SK-N-SH (cell line): ENCODE measurements around the gene CNP. TPM values are rescaled to one million over a fixed set of nuclear protein-coding genes. Genes with fewer than 3 reads are reported as not detected.
A peak's percentile ranks its signal among the peaks of the same experiment; 100 is the strongest.

Experiments
- CTCF ChIA-PET: fragments of 300-600, 350-600 bp; formaldehyde crosslinking; extraction: SDS; loops from one replicate; lab custom pipeline; 2021; lab: Yijun Ruan, JAX
- POLR2A ChIA-PET: fragments of 350-600 bp; sonication (Branson Sonifier 250); formaldehyde crosslinking; extraction: SDS; loops from one replicate; lab custom pipeline; 2020; ENCODE audit warnings: antibody characterized with exemption, inconsistent platforms; lab: Yijun Ruan, JAX
- DNase-seq: peaks from one replicate; pipeline ENCODE4 v3.0.0; 2012
- H2AFZ ChIP-seq: fragments of 200-600 bp; sonication (generic); 2 replicates; pipeline ENCODE4 v1.8.1; 2016; ENCODE audit warnings: antibody characterized with exemption, mild to moderate bottlenecking, low read depth
- H3F3A ChIP-seq: fragments of 200-600 bp; sonication (generic); replicated peaks from 2 replicates; pipeline ENCODE3; 2016; ENCODE audit warnings: antibody characterized with exemption, mild to moderate bottlenecking; ENCODE audit not compliant: insufficient read depth
- H3K27ac ChIP-seq, 2 experiments: fragments of 200-500 bp in 1 of 2; fragments of 200-600 bp in 1 of 2; sonication (Bioruptor generic) in 1 of 2; sonication (generic), shearing (Covaris generic) in 1 of 2; 2 replicates each; pipeline versions ENCODE4 v1.5.1 to v1.6.1; 2014 to 2016; ENCODE audit warnings: low read depth in 2 of 2, inconsistent platforms in 1 of 2, low read length in 1 of 2, mild to moderate bottlenecking in 1 of 2, mixed read lengths in 1 of 2
- H3K27me3 ChIP-seq: fragments of 200-600 bp; sonication (generic), shearing (Covaris generic); 2 replicates; pipeline ENCODE4 v1.6.1; 2016; ENCODE audit warnings: mixed run types; ENCODE audit not compliant: insufficient read depth
- H3K36me3 ChIP-seq, 2 experiments: fragments of 200-500 bp in 1 of 2; fragments of 200-600 bp in 1 of 2; sonication (Bioruptor generic) in 1 of 2; sonication (generic) in 1 of 2; replicated peaks in 1 of 2; 2 replicates each; pipeline versions ENCODE3 to v1.5.1; 2014 to 2016; ENCODE audit warnings: low read length in 1 of 2, mild to moderate bottlenecking in 1 of 2; ENCODE audit not compliant: insufficient read depth in 2 of 2, control insufficient read depth in 1 of 2
- H3K4me1 ChIP-seq, 2 experiments: fragments of 200-500 bp in 1 of 2; fragments of 200-600 bp in 1 of 2; sonication (Bioruptor generic) in 1 of 2; sonication (generic), shearing (Covaris generic) in 1 of 2; 2 replicates each; pipeline versions ENCODE4 v1.5.1 to v1.6.1; 2014 to 2016; ENCODE audit warnings: low read depth in 1 of 2, low read length in 1 of 2, mixed run types in 1 of 2; ENCODE audit not compliant: insufficient read depth in 2 of 2, control insufficient read depth in 1 of 2
- H3K4me2 ChIP-seq: fragments of 200-600 bp; sonication (generic), shearing (Covaris generic); 2 replicates; pipeline ENCODE4 v1.6.1; 2017; ENCODE audit warnings: mixed run types
- H3K4me3 ChIP-seq, 2 experiments: fragments of 200-500 bp in 1 of 2; fragments of 200-600 bp in 1 of 2; sonication (Bioruptor generic) in 1 of 2; sonication (generic), shearing (Covaris generic) in 1 of 2; 2 replicates each; pipeline versions ENCODE4 v1.5.1 to v1.8.1; 2014 to 2016; ENCODE audit warnings: low read depth in 2 of 2, inconsistent platforms in 1 of 2, low read length in 1 of 2, mild to moderate bottlenecking in 1 of 2, mixed read lengths in 1 of 2, moderate library complexity in 1 of 2
- H3K79me2 ChIP-seq: fragments of 200-600 bp; sonication (generic); 2 replicates; pipeline ENCODE4 v1.8.1; 2017; ENCODE audit warnings: mild to moderate bottlenecking; ENCODE audit not compliant: insufficient read depth
- H3K9ac ChIP-seq: fragments of 200-600 bp; sonication (generic); 2 replicates; pipeline ENCODE4 v1.6.1; 2017; ENCODE audit warnings: mixed run types
- H3K9me2 ChIP-seq: fragments of 200-600 bp; sonication (generic); 2 replicates; pipeline ENCODE4 v1.6.1; 2017; ENCODE audit warnings: mixed run types
- H3K9me3 ChIP-seq: fragments of 200-600 bp; sonication (generic); 2 replicates; pipeline ENCODE4 v1.6.1; 2017; ENCODE audit warnings: mixed run types, mild to moderate bottlenecking, moderate library complexity
- H4K20me1 ChIP-seq: fragments of 200-600 bp; sonication (generic); 2 replicates; pipeline ENCODE4 v1.6.1; 2017; ENCODE audit warnings: mild to moderate bottlenecking, mixed run types; ENCODE audit not compliant: insufficient read depth
- CHD2 ChIP-seq: fragments of 150-350 bp; IDR thresholded peaks from 2 replicates; pipeline ENCODE4 v1.6.1; 2018; ENCODE audit warnings: low read length; ENCODE audit not compliant: partially characterized antibody
- MXI1 ChIP-seq: IDR thresholded peaks from 2 replicates; pipeline ENCODE4 v1.6.1; 2012; ENCODE audit warnings: mild to moderate bottlenecking, low read depth, low read length, improper control_type of control experiment
- NFIC ChIP-seq: IDR thresholded peaks from 2 replicates; pipeline ENCODE4 v1.4.0; 2012; ENCODE audit warnings: borderline replicate concordance
- POLR2AphosphoS5 ChIP-seq: IDR thresholded peaks from 2 replicates; pipeline ENCODE4 v1.6.1; 2012; ENCODE audit warnings: low read depth, low read length
- SIN3A ChIP-seq: IDR thresholded peaks from 2 replicates; pipeline ENCODE4 v1.6.1; 2012; ENCODE audit warnings: low read depth, mild to moderate bottlenecking, low read length, moderate library complexity, borderline replicate concordance
- TAF1 ChIP-seq: IDR thresholded peaks from 2 replicates; pipeline ENCODE4 v1.6.1; 2012; ENCODE audit warnings: low read depth, mild to moderate bottlenecking, low read length, moderate library complexity, borderline replicate concordance
- WGBS: methylation state at CpG from one replicate; pipeline ENCODE4 v1.1.6; 2017; ENCODE audit warnings: low lambda C conversion rate; 5-methylcytosine and 5-hydroxymethylcytosine counted together
- polyA plus RNA-seq, 3 experiments: library from polyadenylated mRNA; depleted of rRNA; stranded (reverse); fragments of >200 nt; gene quantifications; 2 replicates each; pipeline ENCODE4 v1.2.3, GENCODE V29; 2012
- TF ChIP-seq, protein P1 (sequence below): IDR thresholded peaks from 2 replicates; pipeline ENCODE4 v1.6.1; 2012; ENCODE audit warnings: mild to moderate bottlenecking, low read depth, low read length, moderate library complexity
- TF ChIP-seq, protein P2 (sequence below): IDR thresholded peaks from 2 replicates; pipeline ENCODE4 v1.4.0; 2012; ENCODE audit warnings: low read depth, borderline replicate concordance
- TF ChIP-seq, protein P3 (sequence below): fragments of 200-600 bp; sonication (generic); IDR thresholded peaks from 2 replicates; pipeline ENCODE4 v1.6.1; 2017; ENCODE audit warnings: antibody characterized with exemption, mild to moderate bottlenecking, moderate library complexity

The CNP gene
- polyA plus RNA-seq, 1 of the 3 experiments (the other 2 are of a cell fraction), result 54.8 TPM

DNA sequence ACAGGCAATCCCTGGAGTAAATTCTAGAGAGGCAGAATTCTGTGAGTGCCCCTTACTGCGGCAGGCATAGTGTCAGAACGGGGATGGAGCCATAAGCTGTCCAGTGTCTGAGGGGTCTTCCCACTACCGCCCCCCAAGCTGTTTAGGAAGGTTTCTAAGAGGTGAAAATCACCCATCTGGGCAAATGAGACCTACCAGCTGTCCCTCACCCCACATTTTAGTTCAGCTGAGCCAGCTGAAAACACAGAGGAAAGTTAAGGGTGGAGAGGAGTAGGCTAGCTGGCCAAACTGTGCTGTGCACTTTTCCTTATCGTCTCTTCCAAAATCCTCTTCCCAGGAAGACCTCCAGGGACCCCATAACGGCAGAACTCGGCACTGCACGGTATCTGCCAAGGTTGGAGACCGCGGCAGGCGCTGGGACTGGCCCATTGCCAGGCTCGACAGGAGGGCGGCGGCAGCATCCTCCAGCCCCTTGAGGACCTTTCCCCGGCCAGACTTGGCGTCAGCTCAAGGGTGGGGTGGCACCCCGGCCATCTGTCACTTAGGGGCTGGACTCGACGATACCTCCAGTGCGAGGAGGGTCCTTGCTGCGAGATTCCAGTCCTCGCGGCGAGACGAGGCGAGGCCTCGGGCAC is 48.8 kb upstream of the CNP start:
- H3K36me3 ChIP-seq, result peaks cover 9 to 13% of the 10 kb centered on the region in 2 experiments

DNA sequence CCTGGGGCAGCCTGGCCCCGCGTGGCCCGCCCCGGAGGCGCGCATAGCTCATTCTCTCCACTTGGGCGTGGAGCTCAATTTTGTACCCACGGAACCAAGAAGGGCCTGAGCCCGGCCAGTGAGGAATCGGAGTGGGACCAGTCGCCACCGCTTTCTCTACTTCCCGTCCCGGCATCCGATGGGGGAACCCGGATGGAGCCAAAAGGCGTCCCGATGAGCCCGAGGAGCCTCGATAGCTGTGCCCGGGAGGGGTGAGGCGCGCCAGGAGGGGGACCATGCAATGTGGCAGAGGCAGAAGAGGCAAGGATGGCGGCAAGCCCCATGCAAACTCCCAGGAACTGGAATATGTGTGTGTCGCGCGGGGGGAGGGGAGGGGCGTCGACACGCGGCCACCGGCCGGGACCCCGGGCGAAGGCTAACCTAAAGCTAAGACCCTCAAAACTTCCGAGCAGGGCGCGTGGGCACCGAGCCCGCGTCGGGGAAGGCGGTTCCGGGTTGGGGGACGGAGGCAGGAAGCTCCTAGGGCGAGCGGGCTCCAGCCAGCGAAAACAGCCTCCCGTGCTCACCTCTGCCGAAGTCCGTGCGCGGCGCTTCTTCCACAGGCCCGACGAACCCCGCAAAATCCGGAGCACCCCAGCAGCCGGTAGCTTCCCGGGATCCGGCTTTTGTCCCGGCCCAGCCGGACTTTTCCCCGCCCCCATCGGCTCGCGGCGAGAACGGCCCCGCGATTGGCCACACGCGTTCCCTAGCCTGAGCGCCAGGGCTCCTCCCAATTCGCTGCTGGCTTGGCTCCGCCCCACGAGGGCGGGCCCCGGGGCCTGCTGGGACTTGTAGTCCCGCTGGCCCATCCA is 48.1 kb upstream of the CNP start, which contains the start of gene ACLY:
ACLY (minus strand) TSS at position 638 of the 851 bp plus-strand sequence. CDS start 5,078 bp downstream, outside the sequence.
- Histone ChIP-seq H4K20me1 (peaks cover 42% of the 10 kb centered on the region), H3K4me2 (peak within 1 kb of the TSS; percentile 89), H3F3A (peaks cover 10% of the 10 kb centered on the region)
- POLR2A ChIA-PET, result interaction anchor here (0.5 to 3.3 kb wide), 10 partner anchors 10 to 199 kb away, joined by 3 to 21 read pairs (median 4); partner anchors contain the start of genes DNAJC7, KLHL11 and ODAD4
- under 1% methylated on average over 24 of the region's 80 CpGs for WGBS
- TF ChIP-seq MXI1, result peak; percentile 48; the same call in 1 of the 2 replicates
- peak; percentile 75 for TF ChIP-seq TAF1
- peak; percentile 83 for TF ChIP-seq CHD2
- 0 out of 2 replicates have a peak, but pooled peaks have one; percentile 21 for TF ChIP-seq SIN3A
- TF ChIP-seq, protein P1, sequence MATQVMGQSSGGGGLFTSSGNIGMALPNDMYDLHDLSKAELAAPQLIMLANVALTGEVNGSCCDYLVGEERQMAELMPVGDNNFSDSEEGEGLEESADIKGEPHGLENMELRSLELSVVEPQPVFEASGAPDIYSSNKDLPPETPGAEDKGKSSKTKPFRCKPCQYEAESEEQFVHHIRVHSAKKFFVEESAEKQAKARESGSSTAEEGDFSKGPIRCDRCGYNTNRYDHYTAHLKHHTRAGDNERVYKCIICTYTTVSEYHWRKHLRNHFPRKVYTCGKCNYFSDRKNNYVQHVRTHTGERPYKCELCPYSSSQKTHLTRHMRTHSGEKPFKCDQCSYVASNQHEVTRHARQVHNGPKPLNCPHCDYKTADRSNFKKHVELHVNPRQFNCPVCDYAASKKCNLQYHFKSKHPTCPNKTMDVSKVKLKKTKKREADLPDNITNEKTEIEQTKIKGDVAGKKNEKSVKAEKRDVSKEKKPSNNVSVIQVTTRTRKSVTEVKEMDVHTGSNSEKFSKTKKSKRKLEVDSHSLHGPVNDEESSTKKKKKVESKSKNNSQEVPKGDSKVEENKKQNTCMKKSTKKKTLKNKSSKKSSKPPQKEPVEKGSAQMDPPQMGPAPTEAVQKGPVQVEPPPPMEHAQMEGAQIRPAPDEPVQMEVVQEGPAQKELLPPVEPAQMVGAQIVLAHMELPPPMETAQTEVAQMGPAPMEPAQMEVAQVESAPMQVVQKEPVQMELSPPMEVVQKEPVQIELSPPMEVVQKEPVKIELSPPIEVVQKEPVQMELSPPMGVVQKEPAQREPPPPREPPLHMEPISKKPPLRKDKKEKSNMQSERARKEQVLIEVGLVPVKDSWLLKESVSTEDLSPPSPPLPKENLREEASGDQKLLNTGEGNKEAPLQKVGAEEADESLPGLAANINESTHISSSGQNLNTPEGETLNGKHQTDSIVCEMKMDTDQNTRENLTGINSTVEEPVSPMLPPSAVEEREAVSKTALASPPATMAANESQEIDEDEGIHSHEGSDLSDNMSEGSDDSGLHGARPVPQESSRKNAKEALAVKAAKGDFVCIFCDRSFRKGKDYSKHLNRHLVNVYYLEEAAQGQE, result no peak
- TF ChIP-seq POLR2AphosphoS5, result peak; percentile 95
- TF ChIP-seq, protein P2, sequence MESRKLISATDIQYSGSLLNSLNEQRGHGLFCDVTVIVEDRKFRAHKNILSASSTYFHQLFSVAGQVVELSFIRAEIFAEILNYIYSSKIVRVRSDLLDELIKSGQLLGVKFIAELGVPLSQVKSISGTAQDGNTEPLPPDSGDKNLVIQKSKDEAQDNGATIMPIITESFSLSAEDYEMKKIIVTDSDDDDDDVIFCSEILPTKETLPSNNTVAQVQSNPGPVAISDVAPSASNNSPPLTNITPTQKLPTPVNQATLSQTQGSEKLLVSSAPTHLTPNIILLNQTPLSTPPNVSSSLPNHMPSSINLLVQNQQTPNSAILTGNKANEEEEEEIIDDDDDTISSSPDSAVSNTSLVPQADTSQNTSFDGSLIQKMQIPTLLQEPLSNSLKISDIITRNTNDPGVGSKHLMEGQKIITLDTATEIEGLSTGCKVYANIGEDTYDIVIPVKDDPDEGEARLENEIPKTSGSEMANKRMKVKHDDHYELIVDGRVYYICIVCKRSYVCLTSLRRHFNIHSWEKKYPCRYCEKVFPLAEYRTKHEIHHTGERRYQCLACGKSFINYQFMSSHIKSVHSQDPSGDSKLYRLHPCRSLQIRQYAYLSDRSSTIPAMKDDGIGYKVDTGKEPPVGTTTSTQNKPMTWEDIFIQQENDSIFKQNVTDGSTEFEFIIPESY, result no peak
- TF ChIP-seq, all 33 proteins: peak for 5
- Histone ChIP-seq H3K9me2 (no peaks in the 10 kb centered on the region), H2AFZ (peak within 1 kb of the TSS; percentile 96; the same call in 1 of the 2 replicates), H3K4me3 (peak within 1 kb of the TSS; percentile 80 to 82), H3K27me3 (no peaks in the 10 kb centered on the region), H3K4me1 (peaks cover 22 to 36% of the 10 kb centered on the region in 2 experiments; a peak in 2 of 4 replicates), H3K36me3 (peaks cover 2 to 7% of the 10 kb centered on the region in 2 experiments), H3K9me3 (no peaks in the 10 kb centered on the region), H3K9ac (peak within 1 kb of the TSS; percentile 91), H3K79me2 (peaks cover 52% of the 10 kb centered on the region), H3K27ac (peak within 1 kb of the TSS; percentile 84 to 90)
- CTCF ChIA-PET, result interaction anchor here (0.7 to 2.8 kb wide), 10 partner anchors 10 to 44 kb away, joined by 3 to 21 read pairs (median 4); no protein-coding TSS in a partner anchor
- peak; percentile 99 for DNase-seq

More for the DNA sequence above, 48.8 kb upstream of the CNP start:
- H3K4me1 ChIP-seq, result peaks cover 22 to 36% of the 10 kb centered on the region in 2 experiments; a peak in 2 of 4 replicates
- TF ChIP-seq MXI1 (peak; percentile 37; the same call in 1 of the 2 replicates), SIN3A (0 out of 2 replicates have a peak, but pooled peaks have one; percentile 11), NFIC (peak; percentile 83), POLR2AphosphoS5 (no peak)
- TF ChIP-seq, protein P3, sequence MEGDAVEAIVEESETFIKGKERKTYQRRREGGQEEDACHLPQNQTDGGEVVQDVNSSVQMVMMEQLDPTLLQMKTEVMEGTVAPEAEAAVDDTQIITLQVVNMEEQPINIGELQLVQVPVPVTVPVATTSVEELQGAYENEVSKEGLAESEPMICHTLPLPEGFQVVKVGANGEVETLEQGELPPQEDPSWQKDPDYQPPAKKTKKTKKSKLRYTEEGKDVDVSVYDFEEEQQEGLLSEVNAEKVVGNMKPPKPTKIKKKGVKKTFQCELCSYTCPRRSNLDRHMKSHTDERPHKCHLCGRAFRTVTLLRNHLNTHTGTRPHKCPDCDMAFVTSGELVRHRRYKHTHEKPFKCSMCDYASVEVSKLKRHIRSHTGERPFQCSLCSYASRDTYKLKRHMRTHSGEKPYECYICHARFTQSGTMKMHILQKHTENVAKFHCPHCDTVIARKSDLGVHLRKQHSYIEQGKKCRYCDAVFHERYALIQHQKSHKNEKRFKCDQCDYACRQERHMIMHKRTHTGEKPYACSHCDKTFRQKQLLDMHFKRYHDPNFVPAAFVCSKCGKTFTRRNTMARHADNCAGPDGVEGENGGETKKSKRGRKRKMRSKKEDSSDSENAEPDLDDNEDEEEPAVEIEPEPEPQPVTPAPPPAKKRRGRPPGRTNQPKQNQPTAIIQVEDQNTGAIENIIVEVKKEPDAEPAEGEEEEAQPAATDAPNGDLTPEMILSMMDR, result peak; percentile 6; the same call in 1 of the 2 replicates
- TF ChIP-seq, all 33 proteins: peak for 4
- Histone ChIP-seq H3K9ac (peak overlapping the region; percentile 91), H3K9me3 (no peaks in the 10 kb centered on the region), H3K4me3 (peak overlapping the region; percentile 80 to 82), H3K4me2 (peak overlapping the region; percentile 89), H3F3A (peaks cover 14% of the 10 kb centered on the region), H3K27ac (peak overlapping the region; percentile 84 to 90), H3K27me3 (no peaks in the 10 kb centered on the region), H2AFZ (no peak overlapping the region), H4K20me1 (peaks cover 50% of the 10 kb centered on the region), H3K79me2 (peaks cover 60% of the 10 kb centered on the region), H3K9me2 (no peaks in the 10 kb centered on the region)
- WGBS, result 8% methylated on average over 12 of the region's 26 CpGs
- peak; percentile 78 for DNase-seq
- ChIA-PET POLR2A (interaction anchor here (0.6 to 3.3 kb wide), 8 partner anchors 9 to 99 kb away, joined by 3 to 21 read pairs (median 6); partner anchors contain the start of genes DNAJC7, KLHL11 and ODAD4), CTCF (interaction anchor here (0.9 to 2.8 kb wide), 6 partner anchors 9 to 44 kb away, joined by 3 to 21 read pairs (median 6); no protein-coding TSS in a partner anchor)
